H9 (cell line): ENCODE data around the gene IFNA7. TPM values are rescaled to one million over a fixed set of nuclear protein-coding genes. Genes with fewer than 3 reads are reported as not detected.

Source experiments
- DNase-seq: peaks from one replicate; pipeline ENCODE4 v3.0.0-alpha.2; 2017
- H2AFZ ChIP-seq: one replicate; pipeline ENCODE4 v1.6.1; 2013; ENCODE audit warnings: mild to moderate bottlenecking, low read length, control low read depth, moderate library complexity
- H2AK5ac ChIP-seq: 2 replicates; pipeline ENCODE4 v1.6.1; 2013; ENCODE audit warnings: low read length, control low read depth, mixed read lengths; ENCODE audit not compliant: insufficient read length
- H2BK120ac ChIP-seq: one replicate; pipeline ENCODE4 v1.6.1; 2013; ENCODE audit warnings: low read depth, mild to moderate bottlenecking, low read length, control low read depth, inconsistent platforms; ENCODE audit not compliant: poor library complexity, severe bottlenecking
- H2BK12ac ChIP-seq: 2 replicates; pipeline ENCODE4 v1.6.1; 2013; ENCODE audit warnings: low read length, control low read depth, mixed read lengths, low read depth; ENCODE audit not compliant: insufficient read length
- H2BK15ac ChIP-seq: 2 replicates; pipeline ENCODE4 v1.6.1; 2013; ENCODE audit warnings: low read depth, low read length, control low read depth
- H2BK20ac ChIP-seq: one replicate; pipeline ENCODE4 v1.6.1; 2013; ENCODE audit warnings: low read depth, mild to moderate bottlenecking, low read length, control low read depth, inconsistent platforms; ENCODE audit not compliant: poor library complexity, severe bottlenecking
- H2BK5ac ChIP-seq: 2 replicates; pipeline ENCODE4 v1.6.1; 2013; ENCODE audit warnings: low read length, control low read depth, mixed read lengths; ENCODE audit not compliant: insufficient read length
- H3K14ac ChIP-seq: 2 replicates; pipeline ENCODE4 v1.6.1; 2013; ENCODE audit warnings: low read length, control low read depth; ENCODE audit not compliant: insufficient read depth
- H3K18ac ChIP-seq: 2 replicates; pipeline ENCODE4 v1.6.1; 2013; ENCODE audit warnings: low read depth, mild to moderate bottlenecking, mixed read lengths, low read length, control low read depth; ENCODE audit not compliant: insufficient read length
- H3K23ac ChIP-seq: 2 replicates; pipeline ENCODE4 v1.6.1; 2013; ENCODE audit warnings: low read length, control low read depth, mixed read lengths, low read depth; ENCODE audit not compliant: insufficient read length
- H3K23me2 ChIP-seq: 2 replicates; pipeline ENCODE4 v1.6.1; 2013; ENCODE audit warnings: low read depth, mild to moderate bottlenecking, mixed read lengths, low read length, control low read depth; ENCODE audit not compliant: insufficient read length, poor library complexity, severe bottlenecking
- H3K27ac ChIP-seq: 2 replicates; pipeline ENCODE4 v1.5.1; 2013; ENCODE audit warnings: low read length, control low read depth, mixed read lengths, low read depth; ENCODE audit not compliant: insufficient read length
- H3K27me3 ChIP-seq: 2 replicates; pipeline ENCODE4 v1.6.1; 2013; ENCODE audit warnings: low read length, control low read depth, inconsistent platforms; ENCODE audit not compliant: insufficient read depth
- H3K4ac ChIP-seq: 2 replicates; pipeline ENCODE4 v1.6.1; 2013; ENCODE audit warnings: low read depth, mild to moderate bottlenecking, control low read depth, inconsistent platforms, low read length, moderate library complexity
- H3K4me1 ChIP-seq: 2 replicates; pipeline ENCODE4 v1.6.1; 2013; ENCODE audit warnings: low read length, control low read depth, inconsistent platforms; ENCODE audit not compliant: insufficient read depth
- H3K4me2 ChIP-seq: 2 replicates; pipeline ENCODE4 v1.6.1; 2013; ENCODE audit warnings: low read length, control low read depth, mixed read lengths; ENCODE audit not compliant: insufficient read length, insufficient read depth
- H3K56ac ChIP-seq: 2 replicates; pipeline ENCODE4 v1.6.1; 2013; ENCODE audit warnings: low read depth, mild to moderate bottlenecking, mixed read lengths, low read length, control low read depth; ENCODE audit not compliant: insufficient read length
- H3K79me1 ChIP-seq: 2 replicates; pipeline ENCODE4 v1.6.1; 2013; ENCODE audit warnings: low read depth, mild to moderate bottlenecking, moderate library complexity, low read length, control low read depth, inconsistent platforms; ENCODE audit not compliant: insufficient read depth, poor library complexity, severe bottlenecking
- H3K79me2 ChIP-seq: 2 replicates; pipeline ENCODE4 v1.6.1; 2013; ENCODE audit warnings: low read length, control low read depth, inconsistent platforms; ENCODE audit not compliant: insufficient read depth
- H3K9ac ChIP-seq: 2 replicates; pipeline ENCODE4 v1.6.1; 2013; ENCODE audit warnings: low read length, control low read depth, mixed read lengths; ENCODE audit not compliant: insufficient read length; ENCODE audit errors: extremely low read depth
- H3K9me3 ChIP-seq: one replicate; pipeline ENCODE4 v1.6.1; 2013; ENCODE audit warnings: low read depth, low read length, inconsistent platforms; ENCODE audit not compliant: control insufficient read depth
- H3T11ph ChIP-seq: one replicate; pipeline ENCODE4 v1.6.1; 2013; ENCODE audit warnings: mild to moderate bottlenecking, low read length, control low read depth, inconsistent platforms
- H4K20me1 ChIP-seq: one replicate; pipeline ENCODE4 v1.6.1; 2013; ENCODE audit not compliant: control insufficient read depth, insufficient read length, insufficient read depth
- H4K5ac ChIP-seq: 2 replicates; pipeline ENCODE4 v1.6.1; 2013; ENCODE audit warnings: low read depth, mild to moderate bottlenecking, mixed read lengths, low read length, control low read depth; ENCODE audit not compliant: insufficient read length
- H4K8ac ChIP-seq: replicated peaks from 2 replicates; pipeline ENCODE4 v1.6.1; 2013; ENCODE audit warnings: low read length, control low read depth, mixed read lengths, low read depth; ENCODE audit not compliant: insufficient read length
- H4K91ac ChIP-seq: 2 replicates; pipeline ENCODE4 v1.6.1; 2013; ENCODE audit warnings: low read depth, mild to moderate bottlenecking, moderate library complexity, mixed read lengths, low read length, control low read depth; ENCODE audit not compliant: insufficient read length
- H3K27ac Mint-ChIP-seq, 3 experiments: 2 replicates in 2 of 3; 3 replicates in 1 of 3; pipeline ENCODE4 v1.8.0; 2020 to 2021; ENCODE audit warnings: mixed read lengths in 3 of 3, mild to moderate bottlenecking in 1 of 3, moderate library complexity in 1 of 3
- H3K27me3 Mint-ChIP-seq: 2 replicates; pipeline ENCODE4 v1.8.0; 2021; ENCODE audit warnings: low read depth, mild to moderate bottlenecking, moderate library complexity, mixed read lengths
- H3K36me3 Mint-ChIP-seq, 3 experiments: 2 replicates in 2 of 3; 3 replicates in 1 of 3; pipeline ENCODE4 v1.8.0; 2020 to 2021; ENCODE audit warnings: low read depth in 3 of 3, mixed read lengths in 3 of 3; ENCODE audit not compliant: insufficient read depth in 1 of 3
- H3K4me1 Mint-ChIP-seq, 2 experiments: 2 replicates each; pipeline ENCODE4 v1.8.0; 2020; ENCODE audit warnings: mixed read lengths in 2 of 2
- H3K4me3 Mint-ChIP-seq, 2 experiments: 2 replicates in 1 of 2; 3 replicates in 1 of 2; pipeline ENCODE4 v1.8.0; 2020 to 2021; ENCODE audit warnings: mild to moderate bottlenecking in 2 of 2, mixed read lengths in 2 of 2, moderate library complexity in 1 of 2
- H3K9me3 Mint-ChIP-seq, 2 experiments: 2 replicates in 1 of 2; 3 replicates in 1 of 2; pipeline ENCODE4 v1.8.0; 2020; ENCODE audit warnings: mild to moderate bottlenecking in 2 of 2, mixed read lengths in 2 of 2, moderate library complexity in 1 of 2
- WGBS: extraction: QIAGEN DNeasy Blood & Tissue Kit; methylation state at CpG from one replicate; pipeline ENCODE4 v1.1.7; 2013; ENCODE audit warnings: missing lambda C conversion rate, low lambda C conversion rate, mixed read lengths; ENCODE audit not compliant: insufficient read length; ENCODE audit errors: extremely low coverage; 5-methylcytosine and 5-hydroxymethylcytosine counted together
- total RNA-seq: library from RNA; stranded (reverse); gene quantifications from 2 replicates; pipeline ENCODE4 v1.2.1, GENCODE V29; 2021
- TF ChIP-seq, protein P1 (sequence below): fragments of 200-600 bp; sonication (generic); conservative IDR thresholded peaks from 3 replicates; pipeline ENCODE4 v1.8.0; 2021; ENCODE audit warnings: antibody characterized with exemption, mild to moderate bottlenecking

The IFNA7 gene
- total RNA-seq, 1 experiment from 2014 or later, result not detected

DNA sequence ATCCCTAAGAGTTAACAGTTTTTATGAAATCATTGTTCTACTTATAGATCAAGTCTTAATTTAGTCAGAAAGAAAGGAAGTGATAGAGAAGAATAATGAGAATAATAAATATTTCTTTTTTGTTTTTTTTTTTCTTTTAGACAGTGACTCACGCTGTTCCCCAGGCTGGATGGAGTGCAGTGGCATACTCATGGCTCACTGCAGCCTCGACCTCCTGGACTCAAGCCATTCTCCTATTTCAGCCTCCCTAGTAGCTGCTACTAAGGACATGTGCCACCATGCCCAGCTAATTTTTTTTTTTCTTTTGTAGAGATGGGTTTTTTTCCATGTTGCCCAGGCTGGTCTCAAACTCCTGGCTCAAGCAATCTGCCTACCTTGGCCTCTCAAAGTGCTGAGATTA lies 46.5 kb downstream of the IFNA7 start:
- H3K4me1 Mint-ChIP-seq, result peaks cover 5 to 6% of the 10 kb centered on the region in 2 experiments; a peak in 3 of 4 replicates
- Histone ChIP-seq H3K9ac (no peak overlapping the region), H3K9me3 (no peaks in the 10 kb centered on the region), H2AK5ac (no peak overlapping the region), H3K56ac (no peak overlapping the region), H4K20me1 (no peaks in the 10 kb centered on the region), H3K23me2 (no peaks in the 10 kb centered on the region), H4K91ac (no peak overlapping the region), H3K4me1 (no peaks in the 10 kb centered on the region; the same call in 1 of the 2 replicates), H2BK5ac (no peak overlapping the region), H3T11ph (no peak overlapping the region), H4K8ac (no peak overlapping the region), H2BK120ac (no peak overlapping the region), H2BK20ac (no peak overlapping the region), H3K14ac (no peak overlapping the region), H4K5ac (no peak overlapping the region), H3K27me3 (no peaks in the 10 kb centered on the region), H3K79me1 (no peaks in the 10 kb centered on the region), H3K4me2 (no peak overlapping the region), H3K23ac (no peak overlapping the region), H2AFZ (no peak overlapping the region), H3K4ac (no peak overlapping the region), H2BK12ac (no peak overlapping the region), H2BK15ac (no peak overlapping the region), H3K27ac (no peak overlapping the region), H3K79me2 (no peaks in the 10 kb centered on the region), H3K18ac (no peak overlapping the region)
- no peaks in the 10 kb centered on the region; the same call in 1 of the 2 replicates for H3K27me3 Mint-ChIP-seq
- no CpG with 5 or more reads among the region's 2 CpGs for WGBS
- H3K9me3 Mint-ChIP-seq, result no peaks in the 10 kb centered on the region
- TF ChIP-seq, protein P1, sequence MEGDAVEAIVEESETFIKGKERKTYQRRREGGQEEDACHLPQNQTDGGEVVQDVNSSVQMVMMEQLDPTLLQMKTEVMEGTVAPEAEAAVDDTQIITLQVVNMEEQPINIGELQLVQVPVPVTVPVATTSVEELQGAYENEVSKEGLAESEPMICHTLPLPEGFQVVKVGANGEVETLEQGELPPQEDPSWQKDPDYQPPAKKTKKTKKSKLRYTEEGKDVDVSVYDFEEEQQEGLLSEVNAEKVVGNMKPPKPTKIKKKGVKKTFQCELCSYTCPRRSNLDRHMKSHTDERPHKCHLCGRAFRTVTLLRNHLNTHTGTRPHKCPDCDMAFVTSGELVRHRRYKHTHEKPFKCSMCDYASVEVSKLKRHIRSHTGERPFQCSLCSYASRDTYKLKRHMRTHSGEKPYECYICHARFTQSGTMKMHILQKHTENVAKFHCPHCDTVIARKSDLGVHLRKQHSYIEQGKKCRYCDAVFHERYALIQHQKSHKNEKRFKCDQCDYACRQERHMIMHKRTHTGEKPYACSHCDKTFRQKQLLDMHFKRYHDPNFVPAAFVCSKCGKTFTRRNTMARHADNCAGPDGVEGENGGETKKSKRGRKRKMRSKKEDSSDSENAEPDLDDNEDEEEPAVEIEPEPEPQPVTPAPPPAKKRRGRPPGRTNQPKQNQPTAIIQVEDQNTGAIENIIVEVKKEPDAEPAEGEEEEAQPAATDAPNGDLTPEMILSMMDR, result no peak
- no peaks in the 10 kb centered on the region for H3K36me3 Mint-ChIP-seq
- no peak overlapping the region for H3K27ac Mint-ChIP-seq
- DNase-seq, result no peak
- H3K4me3 Mint-ChIP-seq, result no peak overlapping the region
